GM12878 (cell line): ENCODE results near the gene JADE2. TPM values are rescaled to one million over a fixed set of nuclear protein-coding genes. Genes with fewer than 3 reads are reported as not detected.

Experiments
- ATAC-seq: fragments of 200-7000 bp; cut with Tn5 transposase; 3 replicates; pipeline ENCODE4 v1.9.1; 2020; ENCODE audit warnings: mild to moderate bottlenecking, moderate library complexity
- BruUV-seq: library from RNA; stranded (reverse); fragments of 400-500 nt; replicated peaks from 2 replicates; lab custom pipeline; 2021; lab: Mats Ljungman, UMichigan
- CTCF ChIA-PET: fragments of 300-600 bp; sonication (Branson Sonifier 250); formaldehyde crosslinking; extraction: SDS; loops from one replicate; lab custom pipeline; 2021; ENCODE audit warnings: inconsistent platforms; lab: Yijun Ruan, JAX
- POLR2A ChIA-PET: fragments of 350-600 bp; formaldehyde crosslinking; extraction: SDS; loops from one replicate; lab custom pipeline; 2021; ENCODE audit warnings: inconsistent platforms; lab: Charles Lee
- RAD21 ChIA-PET: fragments of 300-600 bp; sonication (Branson Sonifier 250); formaldehyde crosslinking; loops from one replicate; lab custom pipeline; 2023; ENCODE audit warnings: antibody characterized with exemption; ENCODE audit not compliant: unreplicated experiment; lab: Charles Lee
- SMC1A ChIA-PET: fragments of 300-600 bp; sonication (Branson Sonifier 250); formaldehyde crosslinking; loops from one replicate; lab custom pipeline; 2023; ENCODE audit not compliant: unreplicated experiment, uncharacterized antibody; lab: Charles Lee
- DNase-seq: peaks from one replicate; pipeline ENCODE4 v3.0.0-alpha.2; 2011; ENCODE audit warnings: low read depth, low spot score
- FAIRE-seq: peaks from 3 replicates; lab custom pipeline; 2011; peaks lifted over from hg19 to GRCh38; lab: Jason Lieb, UNC
- H2AFZ ChIP-seq: 2 replicates; pipeline ENCODE4 v1.6.0; 2011; ENCODE audit warnings: low read depth, low read length, control low read depth; ENCODE audit not compliant: control insufficient read depth
- H3K27ac ChIP-seq: 2 replicates; pipeline ENCODE4 v1.5.1; 2011; ENCODE audit warnings: control low read depth; ENCODE audit not compliant: control insufficient read depth, insufficient read depth
- H3K27me3 ChIP-seq, 2 experiments: replicated peaks in 1 of 2; 2 replicates each; pipeline versions ENCODE4 v1.6.0 to v1.6.1; 2011; ENCODE audit warnings: low read length in 1 of 2; ENCODE audit not compliant: control insufficient read depth in 2 of 2, insufficient read depth in 2 of 2
- H3K36me3 ChIP-seq, 2 experiments: 2 replicates each; pipeline ENCODE4 v1.5.1; 2011; ENCODE audit warnings: low read length in 1 of 2; ENCODE audit not compliant: control insufficient read depth in 2 of 2, insufficient read depth in 2 of 2
- H3K4me1 ChIP-seq: 2 replicates; pipeline ENCODE4 v1.6.1; 2011; ENCODE audit warnings: mild to moderate bottlenecking, low read length, moderate library complexity, mixed read lengths; ENCODE audit not compliant: control insufficient read depth, insufficient read depth
- H3K4me2 ChIP-seq: 2 replicates; pipeline ENCODE4 v1.6.0; 2011; ENCODE audit warnings: control low read depth; ENCODE audit not compliant: control insufficient read depth, insufficient read depth
- H3K4me3 ChIP-seq: fragments of 200-600 bp; sonication (generic); 2 replicates; pipeline ENCODE4 v1.5.1; 2016
- H3K79me2 ChIP-seq: 2 replicates; pipeline ENCODE4 v1.6.0; 2011; ENCODE audit warnings: low read length; ENCODE audit not compliant: control insufficient read depth, insufficient read depth
- H3K9ac ChIP-seq: 2 replicates; pipeline ENCODE4 v1.8.0; 2011; ENCODE audit warnings: low read length, control low read depth, mixed read lengths; ENCODE audit not compliant: control insufficient read depth, insufficient read depth
- H3K9me3 ChIP-seq: replicated peaks from 3 replicates; pipeline ENCODE4 v1.5.1; 2011; ENCODE audit warnings: mild to moderate bottlenecking, low read length; ENCODE audit not compliant: control insufficient read depth, insufficient read depth
- H4K20me1 ChIP-seq: 2 replicates; pipeline ENCODE4 v1.6.0; 2011; ENCODE audit not compliant: control insufficient read depth, insufficient read depth
- BMI1 ChIP-seq: fragments of 450-650 bp; IDR thresholded peaks from 2 replicates; pipeline ENCODE4 v1.6.1; 2016; ENCODE audit warnings: mild to moderate bottlenecking, moderate library complexity, borderline replicate concordance
- CEBPB ChIP-seq, 2 experiments: fragments of 150-350 bp in 1 of 2; IDR thresholded peaks; 2 replicates each; pipeline ENCODE4 v1.6.1; 2012 to 2014; ENCODE audit warnings: low read depth in 2 of 2, low read length in 2 of 2, borderline replicate concordance in 1 of 2, inconsistent platforms in 1 of 2
- CEBPZ ChIP-seq: fragments of 150-350 bp; IDR thresholded peaks from 2 replicates; pipeline ENCODE4 v1.6.1; 2016; ENCODE audit warnings: low read depth, low read length
- CHD2 ChIP-seq: IDR thresholded peaks from 2 replicates; pipeline ENCODE4 v1.6.1; 2011; ENCODE audit warnings: low read depth, low read length, improper control_type of control experiment, borderline replicate concordance
- EP300 ChIP-seq, 2 experiments: fragments of 150-350 bp in 1 of 2; IDR thresholded peaks; 2 replicates each; pipeline ENCODE4 v1.6.1; 2011 to 2012; ENCODE audit warnings: low read depth in 2 of 2, low read length in 2 of 2, borderline replicate concordance in 1 of 2, improper control_type of control experiment in 1 of 2, inconsistent platforms in 1 of 2; ENCODE audit not compliant: control insufficient read depth in 1 of 2
- ETV6 ChIP-seq, 2 experiments: fragments of 450-650 bp in 1 of 2; IDR thresholded peaks in 1 of 2; conservative IDR thresholded peaks in 1 of 2; 2 replicates each; pipeline ENCODE4 v1.6.1; 2014; ENCODE audit warnings: antibody characterized with exemption in 1 of 2, borderline replicate concordance in 1 of 2, low read depth in 1 of 2, mild to moderate bottlenecking in 1 of 2, moderate library complexity in 1 of 2
- FOS ChIP-seq: IDR thresholded peaks from 3 replicates; pipeline ENCODE4 v1.6.1; 2011; ENCODE audit warnings: borderline replicate concordance; ENCODE audit not compliant: insufficient read length; ENCODE audit errors: extremely low read depth
- IKZF1 ChIP-seq: fragments of 450-650 bp; conservative IDR thresholded peaks from 2 replicates; pipeline ENCODE4 v1.6.1; 2017; ENCODE audit warnings: antibody characterized with exemption, mild to moderate bottlenecking
- MTA2 ChIP-seq: fragments of 450-650 bp; IDR thresholded peaks from 2 replicates; pipeline ENCODE4 v1.6.1; 2016; ENCODE audit warnings: low read depth, mild to moderate bottlenecking, moderate library complexity
- NFYB ChIP-seq: IDR thresholded peaks from 2 replicates; pipeline ENCODE4 v1.6.1; 2011; ENCODE audit warnings: low read depth, mild to moderate bottlenecking, low read length, improper control_type of control experiment, moderate library complexity; ENCODE audit not compliant: insufficient read depth
- NR2C2 ChIP-seq: IDR thresholded peaks from 2 replicates; pipeline ENCODE4 v1.6.1; 2011; ENCODE audit warnings: borderline replicate concordance, low read depth; ENCODE audit not compliant: control insufficient read depth, insufficient read length
- NR2F1 ChIP-seq: fragments of 450-650 bp; conservative IDR thresholded peaks from 2 replicates; pipeline ENCODE4 v1.6.1; 2017; ENCODE audit warnings: mild to moderate bottlenecking
- PBX3 ChIP-seq: IDR thresholded peaks from 2 replicates; pipeline ENCODE4 v1.6.1; 2011; ENCODE audit warnings: mild to moderate bottlenecking, low read depth, low read length, moderate library complexity; ENCODE audit not compliant: insufficient replicate concordance
- SIN3A ChIP-seq: IDR thresholded peaks from 2 replicates; pipeline ENCODE4 v1.6.1; 2012; ENCODE audit warnings: low read depth, low read length, improper control_type of control experiment
- STAT3 ChIP-seq: IDR thresholded peaks from 2 replicates; pipeline ENCODE4 v1.6.1; 2011; ENCODE audit warnings: low read depth, low read length, improper control_type of control experiment
- ZNF622 ChIP-seq: fragments of 450-650 bp; IDR thresholded peaks from 2 replicates; pipeline ENCODE4 v1.6.1; 2017; ENCODE audit warnings: mild to moderate bottlenecking, inconsistent platforms
- WGBS: methylation state at CpG from one replicate; pipeline ENCODE4 v1.1.6; 2016; ENCODE audit warnings: low lambda C conversion rate; ENCODE audit not compliant: insufficient replicate concordance, insufficient coverage; ENCODE audit errors: missing lambda C conversion rate; 5-methylcytosine and 5-hydroxymethylcytosine counted together
- in situ Hi-C: fragments of 300-500 bp; cut with MboI; formaldehyde crosslinking; loops from 9 replicates; pipeline ENCODE4 v1.14.3; 2018; ENCODE audit warnings: mixed read lengths
- intact Hi-C: fragments of 100-400 bp; cut with micrococcal nuclease; formaldehyde crosslinking; loops from one replicate; pipeline ENCODE4 v1.14.2; 2022; ENCODE audit not compliant: unreplicated experiment
- polyA plus RNA-seq, 11 experiments: library from polyadenylated mRNA; depleted of rRNA in 4 of 11; unstranded in 6 of 11; stranded (reverse) in 5 of 11; fragments of >200 nt; fragmentation: Nextera tagmentation in 4 of 11; fragmentation: Illumina TruSeq in 1 of 11; extraction: Ambion mirVana in 4 of 11; extraction: Trizol in 1 of 11; gene quantifications; 1 replicate in 1 of 11; 2 replicates in 10 of 11; pipeline versions ENCODE4 v1.2.1 to v1.2.3, GENCODE V29; 2011 to 2016; ENCODE audit warnings: inconsistent platforms in 2 of 11, missing spikeins in 2 of 11, low read depth in 1 of 11
- total RNA-seq, 4 experiments: library from RNA; depleted of rRNA in 3 of 4; stranded (reverse); fragments of >200 nt in 3 of 4; fragmentation: Illumina TruSeq in 1 of 4; extraction: Trizol in 1 of 4; gene quantifications; 2 replicates each; pipeline versions ENCODE4 v1.2.1 to v1.2.3, GENCODE V29; 2013 to 2021
- TF ChIP-seq, protein P1 (sequence below): fragments of 450-650 bp; IDR thresholded peaks from 2 replicates; pipeline ENCODE4 v1.6.1; 2017; ENCODE audit warnings: antibody characterized with exemption, mild to moderate bottlenecking, moderate library complexity

The JADE2 gene
- total and polyA plus RNA-seq, 10 of the 15 experiments (the other 5 are each of a cell fraction or from before 2014, with no cell fraction given): 1.5 to 67.0 (median 22.4) TPM

- in situ Hi-C loops: no loop called here
- RAD21 ChIA-PET: no interaction called here
- no peaks in the 10 kb centered on the region for H3K36me3 ChIP-seq
- BruUV-seq: no TSS peak
- WGBS: 60% methylated on average over 5 of the region's 8 CpGs
- FAIRE-seq: no peak
- no peak overlapping the region for H3K4me3 ChIP-seq
- POLR2A ChIA-PET: interaction anchor here (0.7 kb wide), 1 partner anchor 25 kb away, joined by 3 read pairs; no protein-coding TSS in a partner anchor
- 0 out of 2 replicates have a peak, but pooled peaks cover 4% of the 10 kb centered on the region for H3K4me1 ChIP-seq
- no peaks in the 10 kb centered on the region for H4K20me1 ChIP-seq
- no peak overlapping the region for H3K27ac ChIP-seq
- no peak overlapping the region for H3K4me2 ChIP-seq
- no peak for DNase-seq
- no peak overlapping the region for H3K9ac ChIP-seq
- no peak overlapping the region for H2AFZ ChIP-seq
- intact Hi-C loops: no loop called here
- no peak for ATAC-seq
- H3K9me3 ChIP-seq: no peaks in the 10 kb centered on the region
- CTCF ChIA-PET: interaction anchor here (0.8 kb wide), 1 partner anchor 11 kb away, joined by 3 read pairs; no protein-coding TSS in a partner anchor
- SMC1A ChIA-PET: interaction anchor here (0.7 to 0.9 kb wide), 2 partner anchors 11 to 44 kb away, joined by 3 read pairs; no protein-coding TSS in a partner anchor
- H3K27me3 ChIP-seq: no peaks in the 10 kb centered on the region
- H3K79me2 ChIP-seq: no peaks in the 10 kb centered on the region
- TF ChIP-seq, protein P1, sequence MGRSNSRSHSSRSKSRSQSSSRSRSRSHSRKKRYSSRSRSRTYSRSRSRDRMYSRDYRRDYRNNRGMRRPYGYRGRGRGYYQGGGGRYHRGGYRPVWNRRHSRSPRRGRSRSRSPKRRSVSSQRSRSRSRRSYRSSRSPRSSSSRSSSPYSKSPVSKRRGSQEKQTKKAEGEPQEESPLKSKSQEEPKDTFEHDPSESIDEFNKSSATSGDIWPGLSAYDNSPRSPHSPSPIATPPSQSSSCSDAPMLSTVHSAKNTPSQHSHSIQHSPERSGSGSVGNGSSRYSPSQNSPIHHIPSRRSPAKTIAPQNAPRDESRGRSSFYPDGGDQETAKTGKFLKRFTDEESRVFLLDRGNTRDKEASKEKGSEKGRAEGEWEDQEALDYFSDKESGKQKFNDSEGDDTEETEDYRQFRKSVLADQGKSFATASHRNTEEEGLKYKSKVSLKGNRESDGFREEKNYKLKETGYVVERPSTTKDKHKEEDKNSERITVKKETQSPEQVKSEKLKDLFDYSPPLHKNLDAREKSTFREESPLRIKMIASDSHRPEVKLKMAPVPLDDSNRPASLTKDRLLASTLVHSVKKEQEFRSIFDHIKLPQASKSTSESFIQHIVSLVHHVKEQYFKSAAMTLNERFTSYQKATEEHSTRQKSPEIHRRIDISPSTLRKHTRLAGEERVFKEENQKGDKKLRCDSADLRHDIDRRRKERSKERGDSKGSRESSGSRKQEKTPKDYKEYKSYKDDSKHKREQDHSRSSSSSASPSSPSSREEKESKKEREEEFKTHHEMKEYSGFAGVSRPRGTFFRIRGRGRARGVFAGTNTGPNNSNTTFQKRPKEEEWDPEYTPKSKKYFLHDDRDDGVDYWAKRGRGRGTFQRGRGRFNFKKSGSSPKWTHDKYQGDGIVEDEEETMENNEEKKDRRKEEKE: no peak
- TF ChIP-seq NR2C2 (no peak), NFYB (no peak), CEBPB (IDR thresholded peaks at IDR 0.05; ENCODE audit: borderline replicate concordance in 1 of 2, low read depth in 2 of 2, low read length in 2 of 2) (no peak), MTA2 (no peak), ETV6 (conservative IDR thresholded peaks at IDR 0.05 in 1 of 2, IDR thresholded peaks at IDR 0.05 in 1 of 2; ENCODE audit: borderline replicate concordance in 1 of 2, low read depth in 1 of 2) (no peak), CEBPZ (no peak), IKZF1 (no peak), BMI1 (no peak), CHD2 (no peak), FOS (no peak), PBX3 (no peak), SIN3A (no peak), ZNF622 (no peak), STAT3 (no peak), NR2F1 (no peak), EP300 (IDR thresholded peaks at IDR 0.05; ENCODE audit: borderline replicate concordance in 1 of 2, control insufficient read depth in 1 of 2, low read depth in 2 of 2, low read length in 2 of 2) (no peak)
Observed at GRCh38 chr5:134490925-134491271, 34.6 kb upstream of the JADE2 start.
